Spinal cord (tissue), 10 donors: ENCODE data around the gene CDH2. TPM values are rescaled to one million over a fixed set of nuclear protein-coding genes. Genes with fewer than 3 reads are reported as not detected.
A peak's percentile ranks its signal among the peaks of the same experiment; 100 is the strongest.

Source experiments
- DNase-seq, 6 donors: peaks; one replicate each; pipeline versions ENCODE4 v3.0.0 to v3.0.0-alpha.2; 2013 to 2015; ENCODE audit warnings: low spot score in 6 of 6, low read depth in 4 of 6
- H3K27ac ChIP-seq: one replicate; pipeline ENCODE4 v1.5.1; 2013; ENCODE audit warnings: low read depth, low read length, control low read depth
- H3K27me3 ChIP-seq: one replicate; pipeline ENCODE4 v1.6.1; 2013; ENCODE audit warnings: low read length; ENCODE audit not compliant: control insufficient read depth, insufficient read depth
- H3K36me3 ChIP-seq: one replicate; pipeline ENCODE4 v1.6.1; 2013; ENCODE audit warnings: low read length; ENCODE audit not compliant: control insufficient read depth, insufficient read depth
- H3K4me1 ChIP-seq: one replicate; pipeline ENCODE4 v1.6.1; 2013; ENCODE audit warnings: low read length; ENCODE audit not compliant: control insufficient read depth, insufficient read depth
- H3K4me3 ChIP-seq: one replicate; pipeline ENCODE4 v1.5.1; 2013; ENCODE audit warnings: low read depth, low read length, control low read depth
- H3K9me3 ChIP-seq: one replicate; pipeline ENCODE4 v1.6.1; 2013; ENCODE audit warnings: low read length; ENCODE audit not compliant: control insufficient read depth, insufficient read depth
- WGBS: methylation state at CpG from one replicate; pipeline ENCODE4 v1.1.5; 2013; ENCODE audit warnings: missing lambda C conversion rate; ENCODE audit not compliant: insufficient coverage; 5-methylcytosine and 5-hydroxymethylcytosine counted together
- polyA plus RNA-seq, 2 donors: library from polyadenylated mRNA; unstranded; fragments of 120-200 nt; gene quantifications; one replicate each; pipeline ENCODE4 v1.2.1, GENCODE V29; 2013; ENCODE audit not compliant: insufficient read length in 2 of 2
- total RNA-seq, 2 donors: library from RNA; depleted of rRNA in 1 of 2; stranded (reverse); fragments of 120-200 nt in 1 of 2; fragments of >200 nt in 1 of 2; gene quantifications; one replicate each; pipeline versions ENCODE4 v1.2.3 to v1.2.4, GENCODE V29; 2013 to 2014
- donor health status: healthy.

CDH2 gene
- total and polyA plus RNA-seq, 4 donors = 58.9 to 142 (median 107) TPM

- Histone ChIP-seq H3K27ac (peak overlapping the region; percentile 50), H3K27me3 (no peaks in the 10 kb centered on the region), H3K9me3 (no peaks in the 10 kb centered on the region), H3K36me3 (no peaks in the 10 kb centered on the region), H3K4me1 (no peaks in the 10 kb centered on the region), H3K4me3 (no peak overlapping the region)
- DNase-seq = peak in 1 of 6 donors; percentile 50
- WGBS = 37% methylated on average over 2 of the region's 4 CpGs
Observed at GRCh38 chr18:28124131-28125029, 52.5 kb downstream of the CDH2 start.

- H3K27ac ChIP-seq = peak overlapping the region; percentile 49
- DNase-seq = peak in 2 of 6 donors; percentile 43 to 67
- no peaks in the 10 kb centered on the region for H3K9me3 ChIP-seq
- H3K27me3 ChIP-seq = no peaks in the 10 kb centered on the region
- no peak overlapping the region for H3K4me3 ChIP-seq
- no peaks in the 10 kb centered on the region for H3K4me1 ChIP-seq
- no CpG with 5 or more reads among the region's 3 CpGs for WGBS
- H3K36me3 ChIP-seq = no peaks in the 10 kb centered on the region
Observed at GRCh38 chr18:28123401-28124030, 53.4 kb downstream of the CDH2 start.

GRCh38 chr18:28120828-28121515 lies 56.0 kb downstream of the CDH2 start:
- H3K27me3 ChIP-seq = no peaks in the 10 kb centered on the region
- H3K27ac ChIP-seq = no peak overlapping the region
- no peaks in the 10 kb centered on the region for H3K36me3 ChIP-seq
- no peaks in the 10 kb centered on the region for H3K4me1 ChIP-seq
- H3K9me3 ChIP-seq = no peaks in the 10 kb centered on the region
- no peak for DNase-seq
- WGBS = no CpG with 5 or more reads among the region's 2 CpGs
- no peak overlapping the region for H3K4me3 ChIP-seq

- Histone ChIP-seq H3K27ac (no peak overlapping the region), H3K4me1 (no peaks in the 10 kb centered on the region), H3K27me3 (no peaks in the 10 kb centered on the region), H3K4me3 (no peak overlapping the region), H3K9me3 (no peaks in the 10 kb centered on the region), H3K36me3 (no peaks in the 10 kb centered on the region)
- WGBS = no CpG with 5 or more reads among the region's 1 CpG
- DNase-seq = no peak
Observed at GRCh38 chr18:28116461-28116860, 60.5 kb downstream of the CDH2 start.

- Histone ChIP-seq H3K36me3 (no peaks in the 10 kb centered on the region), H3K27ac (no peak overlapping the region), H3K27me3 (no peaks in the 10 kb centered on the region), H3K4me3 (no peak overlapping the region), H3K4me1 (peaks cover 7% of the 10 kb centered on the region), H3K9me3 (no peaks in the 10 kb centered on the region)
- no peak for DNase-seq
- 82% methylated on average over 2 of the region's 2 CpGs for WGBS
Observed at GRCh38 chr18:28115149-28115550, 61.8 kb downstream of the CDH2 start.

- H3K36me3 ChIP-seq = no peaks in the 10 kb centered on the region
- no peak overlapping the region for H3K27ac ChIP-seq
- H3K27me3 ChIP-seq = no peaks in the 10 kb centered on the region
- peaks cover 7% of the 10 kb centered on the region for H3K4me1 ChIP-seq
- DNase-seq = no peak
- WGBS = no CpG with 5 or more reads among the region's 3 CpGs
- no peak overlapping the region for H3K4me3 ChIP-seq
- H3K9me3 ChIP-seq = no peaks in the 10 kb centered on the region
Observed at GRCh38 chr18:28114472-28114871, 62.5 kb downstream of the CDH2 start.

- Histone ChIP-seq H3K4me3 (no peak overlapping the region), H3K27ac (no peak overlapping the region), H3K4me1 (peaks cover 7% of the 10 kb centered on the region), H3K36me3 (no peaks in the 10 kb centered on the region), H3K27me3 (no peaks in the 10 kb centered on the region), H3K9me3 (no peaks in the 10 kb centered on the region)
- no CpG with 5 or more reads among the region's 3 CpGs for WGBS
- DNase-seq = no peak
Observed at GRCh38 chr18:28113271-28114029, 63.5 kb downstream of the CDH2 start.

- Histone ChIP-seq H3K4me1 (peaks cover 7% of the 10 kb centered on the region), H3K27ac (no peak overlapping the region), H3K9me3 (no peaks in the 10 kb centered on the region)
Observed at GRCh38 chr18:28112056-28112470, 64.9 kb downstream of the CDH2 start.

GRCh38 chr18:28110924-28111323 lies 66.0 kb downstream of the CDH2 start:
- no peaks in the 10 kb centered on the region for H3K27me3 ChIP-seq
- peak in 1 of 6 donors; percentile 10 for DNase-seq
- 93% methylated on average over 6 of the region's 9 CpGs for WGBS
- H3K4me3 ChIP-seq = no peak overlapping the region
- no peaks in the 10 kb centered on the region for H3K9me3 ChIP-seq
- peaks cover 3% of the 10 kb centered on the region for H3K36me3 ChIP-seq
- no peak overlapping the region for H3K27ac ChIP-seq
- H3K4me1 ChIP-seq = peaks cover 7% of the 10 kb centered on the region

More at GRCh38 chr18:28112056-28112470, 64.9 kb downstream of the CDH2 start:
- no CpG with 5 or more reads among the region's 5 CpGs for WGBS
- Histone ChIP-seq H3K36me3 (no peaks in the 10 kb centered on the region), H3K4me3 (no peak overlapping the region), H3K27me3 (no peaks in the 10 kb centered on the region)
- DNase-seq = no peak
